Right ventricle myocardium inferior (tissue), 1 donor: ENCODE data around the gene HBS1L. TPM values are rescaled to one million over a fixed set of nuclear protein-coding genes. Genes with fewer than 3 reads are reported as not detected.

Experiments
- ATAC-seq: fragments of 200-7000 bp; cut with Tn5 transposase; one replicate; pipeline ENCODE4 v1.9.1; 2020; ENCODE audit warnings: mild to moderate bottlenecking, moderate library complexity
- DNase-seq: peaks from one replicate; pipeline ENCODE4 v3.0.0; 2021; ENCODE audit errors: missing footprints
- intact Hi-C: fragments of 100-400 bp; cut with DNase I; formaldehyde crosslinking; loops from one replicate; pipeline ENCODE4 v1.11.0; 2022
- microRNA-seq: library from miRNA; unstranded; fragments of <30 nt; microRNA quantifications from one replicate; pipeline ENCODE4 v1.2.0, GENCODE V29; 2020
- total RNA-seq: library from RNA; stranded (reverse); fragmentation: NEBNext Ultra II Directional; extraction: Animal tissue kit (Norgen Biotek cat#: 25700); gene quantifications from one replicate; pipeline ENCODE4 v1.2.1, GENCODE V29; 2021
- donor health status: DM: no; HTN: yes; CAD: no; lungs with severe emphysema.

Gene HBS1L
- total RNA-seq, 1 donor from 2014 or later = 95.1 TPM

- DNase-seq (no peak), ATAC-seq (no peak)
- intact Hi-C loops = no loop called here
These were observed 118.1 kb downstream of the HBS1L start for GRCh38 chr6:134936476-134936875.

DNA sequence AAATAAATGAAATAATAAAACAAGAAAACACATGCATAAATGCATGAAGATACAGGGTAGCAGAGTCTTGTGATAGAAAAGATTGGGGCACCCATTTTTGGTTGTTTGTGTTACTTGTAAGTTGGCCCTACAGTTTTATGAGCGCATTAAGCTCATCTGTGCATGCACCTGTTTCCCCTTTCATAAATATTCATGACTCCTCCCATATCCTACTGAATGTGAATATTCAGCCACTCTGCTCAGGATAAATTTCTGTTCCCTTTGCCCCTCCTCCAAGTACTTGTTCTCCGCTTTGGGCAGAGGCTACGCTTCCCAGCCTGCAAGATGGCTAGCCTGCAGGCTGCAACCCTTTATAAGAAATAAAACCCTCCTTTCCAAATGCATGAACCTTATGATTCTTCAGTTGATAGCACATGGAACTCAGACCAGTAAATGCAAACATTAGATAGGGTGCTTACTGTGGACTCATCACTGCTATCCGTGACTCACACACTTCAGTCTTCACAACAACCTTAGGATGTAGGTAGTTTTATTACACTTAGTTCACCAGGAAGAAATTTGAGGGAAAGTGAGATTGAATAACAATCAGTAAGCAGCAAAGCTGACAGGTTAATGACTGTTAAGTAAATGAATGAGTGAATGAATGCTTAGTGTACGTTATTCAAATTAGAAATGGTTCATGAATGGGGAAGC, 119.7 kb downstream of the HBS1L start:
- intact Hi-C loops = no loop called here
- no peak for ATAC-seq
- no peak for DNase-seq

DNA sequence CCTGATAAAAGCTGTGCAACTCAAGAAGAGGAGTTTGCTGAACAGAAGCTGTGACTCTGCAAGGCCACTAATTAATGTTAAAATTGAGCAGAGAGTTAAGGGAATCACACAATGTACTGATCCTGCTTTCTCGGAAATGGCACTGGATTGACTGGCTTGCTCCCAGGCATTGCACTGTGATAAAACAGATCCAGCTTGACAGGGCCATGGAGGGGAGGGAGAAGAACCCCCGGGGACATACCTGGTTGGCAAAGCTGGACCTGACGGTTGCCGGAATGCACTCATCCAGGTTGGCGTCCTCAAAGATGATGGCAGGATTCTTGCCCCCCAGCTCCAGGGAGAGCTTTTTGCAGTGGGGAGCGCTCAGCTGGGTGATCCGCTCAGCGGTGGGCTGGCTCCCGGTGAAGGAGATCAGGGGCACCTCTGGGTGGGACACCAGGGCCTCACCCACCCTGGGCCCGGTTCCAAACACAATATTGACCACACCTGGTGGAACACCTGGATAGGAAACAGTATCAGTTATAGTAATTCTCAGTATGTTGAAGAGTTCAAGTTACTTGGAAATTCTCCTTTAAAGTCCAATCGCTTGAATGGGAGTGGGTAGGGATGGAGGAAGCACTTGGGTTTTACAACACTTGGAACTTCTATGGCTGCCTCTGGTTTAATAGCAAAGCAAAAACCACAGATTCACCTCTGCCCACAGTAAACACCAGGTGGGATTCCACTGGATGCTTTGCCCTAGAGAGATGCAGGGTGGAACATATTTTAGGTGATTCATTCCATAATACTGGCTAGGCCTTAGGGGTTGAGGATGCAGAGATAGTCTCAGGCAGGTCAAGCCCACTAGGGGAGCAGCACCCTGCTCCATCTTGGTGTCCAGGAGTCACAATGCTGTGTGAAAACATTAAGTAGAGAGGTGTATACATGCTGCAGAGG, 121.8 kb downstream of the HBS1L start:
- intact Hi-C loops = no loop called here
- no peak for ATAC-seq
- DNase-seq = no peak

- DNase-seq (no peak), ATAC-seq (no peak)
- intact Hi-C loops = no loop called here
These were observed 122.5 kb downstream of the HBS1L start for GRCh38 chr6:134932098-134932497.

- intact Hi-C loops = no loop called here
These were observed 124.2 kb downstream of the HBS1L start for GRCh38 chr6:134930463-134930862.

DNA sequence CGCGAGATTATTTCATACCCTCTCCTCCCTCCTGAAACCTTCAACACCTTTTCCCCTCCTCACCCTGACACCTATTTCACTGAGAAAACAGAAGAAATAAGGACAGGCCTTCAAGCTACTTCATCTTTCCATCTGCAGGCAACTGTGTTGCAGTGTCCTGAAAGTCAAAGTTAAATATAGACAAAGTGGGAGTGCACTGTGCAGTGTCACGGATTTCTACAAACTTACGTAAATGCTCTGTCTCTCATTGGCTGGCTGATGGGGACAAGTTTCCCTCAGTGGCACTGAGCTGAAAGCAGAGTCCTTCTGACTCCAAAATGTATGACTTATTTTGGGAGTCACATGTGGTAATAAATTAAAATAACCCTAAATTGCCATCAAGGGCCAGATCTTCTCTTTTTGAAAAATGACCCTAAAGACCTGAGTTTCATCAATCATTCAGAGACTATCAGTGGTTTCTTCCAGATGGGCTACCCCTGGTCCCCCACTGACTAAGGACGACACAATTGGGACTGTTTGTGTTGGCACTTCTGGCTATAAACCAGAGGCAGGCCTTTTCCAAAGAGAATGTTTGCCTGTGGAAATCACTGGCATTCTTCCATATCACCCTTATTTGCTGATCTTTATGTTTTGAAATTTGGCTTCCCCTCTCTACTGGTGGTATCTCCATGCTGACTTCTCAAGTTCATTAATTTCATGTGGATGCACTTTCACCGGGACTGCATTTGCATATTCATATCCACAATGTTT, 126.3 kb downstream of the HBS1L start:
- peak; percentile 63 for ATAC-seq
- DNase-seq = no peak
- intact Hi-C loops = no loop called here

More at GRCh38 chr6:134930463-134930862, 124.2 kb downstream of the HBS1L start:
- no peak for ATAC-seq
- DNase-seq = no peak

DNA sequence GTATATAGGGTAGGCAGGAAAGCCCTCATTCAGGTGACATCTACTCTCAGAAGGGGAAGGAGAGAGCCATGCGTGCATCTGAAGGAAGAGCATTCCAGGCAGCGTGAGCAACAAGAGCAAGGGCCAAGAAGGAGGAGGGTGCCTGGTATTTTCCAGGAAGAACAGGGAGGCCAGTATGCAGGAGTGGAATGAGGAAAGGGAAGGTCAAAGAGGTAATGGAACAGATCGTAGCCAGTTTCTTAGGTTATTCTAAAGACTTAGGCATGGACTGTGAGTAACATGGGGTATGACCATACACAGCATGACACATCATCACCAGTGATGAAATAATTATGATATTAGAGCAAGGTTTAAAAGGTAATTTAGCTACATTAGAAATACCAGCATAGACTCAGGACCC, 128.8 kb downstream of the HBS1L start:
- ATAC-seq (no peak), DNase-seq (no peak)
- intact Hi-C loops = no loop called here

DNA sequence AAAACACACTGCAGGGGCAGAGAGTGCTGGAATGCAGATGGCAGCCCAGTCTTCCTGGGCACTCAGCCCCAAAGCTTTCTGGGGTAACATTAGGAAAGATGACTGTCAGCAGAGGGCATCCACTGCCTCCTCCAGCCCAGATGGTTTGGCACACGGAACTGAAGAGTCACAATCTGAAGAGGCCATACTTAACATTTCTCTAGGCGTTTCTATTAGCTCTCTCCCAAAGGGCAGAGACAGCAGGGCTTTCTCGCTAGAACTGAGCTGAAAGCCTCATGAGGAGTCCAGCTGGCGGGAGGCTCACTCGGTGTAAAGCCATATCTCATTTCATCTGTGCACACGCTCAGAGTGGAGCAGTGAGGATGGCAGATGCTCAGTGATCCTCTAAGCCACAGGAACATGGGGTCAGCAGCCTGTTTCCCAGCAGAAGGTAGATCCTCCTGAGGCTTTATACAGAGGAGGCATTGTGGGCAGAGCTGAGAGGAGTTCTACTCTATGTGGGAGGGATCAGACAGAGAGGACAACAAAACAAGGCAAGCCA, 132.8 kb downstream of the HBS1L start:
- DNase-seq = no peak
- intact Hi-C loops = no loop called here
- no peak for ATAC-seq

DNA sequence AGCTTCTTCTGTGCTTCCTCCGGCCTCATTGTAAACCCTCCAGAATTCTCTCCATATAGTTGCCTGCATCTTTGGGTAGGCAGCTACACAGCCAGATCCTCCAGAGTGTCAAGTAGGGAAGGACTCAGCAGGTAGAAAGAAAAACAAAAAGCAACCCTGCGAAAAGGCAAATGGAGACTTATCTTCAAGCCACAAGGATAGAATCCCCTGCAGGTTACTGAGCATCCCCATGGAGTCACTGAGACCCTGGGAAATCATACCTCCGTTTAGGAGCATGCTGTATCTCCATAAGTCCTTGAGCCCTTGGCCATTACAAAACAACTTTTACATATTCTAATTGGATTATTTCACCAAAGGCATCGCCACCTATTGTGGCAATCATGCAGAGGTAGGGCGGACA, 133.3 kb downstream of the HBS1L start:
- ATAC-seq (no peak), DNase-seq (no peak)
- intact Hi-C loops = no loop called here

DNA sequence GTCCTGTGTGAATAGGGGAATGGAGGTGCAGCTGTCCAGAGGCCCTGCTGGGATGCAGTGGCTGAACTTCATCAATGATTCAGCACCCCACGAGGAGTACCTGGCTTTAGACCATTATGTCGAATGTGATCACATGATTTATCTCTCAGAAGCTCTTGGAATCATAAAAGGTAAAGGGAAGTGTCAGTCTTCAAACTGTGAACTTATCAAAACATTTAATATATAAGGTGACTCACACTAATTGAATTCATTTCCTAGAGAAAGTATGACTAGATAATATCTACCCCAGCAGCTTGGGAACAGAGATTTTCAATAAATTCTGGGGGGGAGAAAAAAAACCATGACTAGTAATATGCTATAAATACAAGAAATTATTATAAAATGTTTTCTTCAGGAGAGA, 134.2 kb downstream of the HBS1L start:
- no peak for ATAC-seq
- no peak for DNase-seq
- intact Hi-C loops = no loop called here

- DNase-seq (no peak), ATAC-seq (no peak)
- intact Hi-C loops = no loop called here
These were observed 136.1 kb downstream of the HBS1L start for GRCh38 chr6:134918418-134918961.

DNA sequence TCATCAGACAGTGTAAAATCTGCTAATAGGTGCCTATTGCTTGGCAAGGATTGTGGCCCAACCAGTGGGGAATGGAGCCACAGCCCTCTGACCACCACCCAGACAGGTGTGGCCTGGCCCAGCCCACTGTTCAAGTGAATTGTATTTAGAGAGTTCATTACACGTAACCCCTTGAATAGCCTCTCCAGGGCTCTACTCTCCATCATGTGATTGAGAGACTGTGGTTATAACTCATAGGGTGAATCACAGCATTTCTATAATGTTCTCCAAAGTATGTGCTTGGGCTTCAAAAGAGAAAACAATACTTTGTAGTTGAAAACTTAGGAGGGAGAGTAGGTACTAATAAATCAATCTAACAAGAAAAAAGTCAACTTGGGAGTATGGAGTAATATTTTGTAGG, 143.1 kb downstream of the HBS1L start:
- no peak for DNase-seq
- intact Hi-C loops = no loop called here
- no peak for ATAC-seq

DNA sequence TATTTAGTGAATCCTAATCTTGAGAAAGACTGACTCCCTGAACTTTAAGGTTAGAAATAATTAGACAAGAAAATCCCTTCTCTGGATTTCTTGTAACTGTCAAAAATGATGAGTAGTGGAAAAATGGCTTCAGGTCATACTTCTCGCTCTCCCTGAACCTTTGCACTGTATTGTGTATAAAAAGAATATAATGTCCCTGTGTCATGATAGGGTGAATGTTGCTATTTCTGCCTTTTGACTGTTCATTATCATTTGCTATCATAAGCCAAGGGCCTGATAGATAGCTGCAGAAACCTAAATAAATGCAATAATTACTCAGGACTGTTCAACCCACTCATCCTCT, 144.1 kb downstream of the HBS1L start:
- ATAC-seq = no peak
- intact Hi-C loops = no loop called here
- DNase-seq = no peak

Small RNA genes within 50 kb of the gene (microRNA-seq; reads per million reads assigned to microRNA genes)
- gene MIR3662 = not detected

Other genes starting within 250 kb of the HBS1L start
- gene ALDH8A1, start 104.7 kb downstream of the HBS1L start, total RNA-seq = not detected
- gene MYB, start 126.5 kb upstream of the HBS1L start, total RNA-seq = 0.27 TPM